SK-N-SH treated with all-trans-retinoic acid at 6 μM for 48 hours (cell line): ENCODE results near the gene PAOX.

Experiments
- ARNTL ChIP-seq: fragments of 450-650 bp; formaldehyde crosslinking; IDR thresholded peaks from 2 replicates; pipeline ENCODE4 v1.5.0; 2020; ENCODE audit warnings: low read depth, mild to moderate bottlenecking, moderate library complexity, borderline replicate concordance
- PPARA ChIP-seq: fragments of 250-450 bp; sonication (Bioruptor Pico); IDR thresholded peaks from 2 replicates; pipeline ENCODE4 v1.5.0; 2020; ENCODE audit warnings: mild to moderate bottlenecking, borderline replicate concordance
- TOX ChIP-seq: fragments of 250-450 bp; sonication (Bioruptor Pico); IDR thresholded peaks from 2 replicates; pipeline ENCODE4 v1.8.0; 2021; ENCODE audit warnings: mild to moderate bottlenecking, moderate library complexity, borderline replicate concordance
- ZFP3 ChIP-seq: fragments of 250-450 bp; sonication (Bioruptor Pico); IDR thresholded peaks from 2 replicates; pipeline ENCODE4 v1.5.0; 2020; ENCODE audit warnings: mild to moderate bottlenecking, moderate library complexity
- TF ChIP-seq, protein P1 (sequence below): fragments of 250-450 bp; sonication (Bioruptor Pico); IDR thresholded peaks from 2 replicates; pipeline ENCODE4 v1.5.1; 2020; ENCODE audit warnings: low read depth, mild to moderate bottlenecking, moderate library complexity

- TF ChIP-seq, protein P1, sequence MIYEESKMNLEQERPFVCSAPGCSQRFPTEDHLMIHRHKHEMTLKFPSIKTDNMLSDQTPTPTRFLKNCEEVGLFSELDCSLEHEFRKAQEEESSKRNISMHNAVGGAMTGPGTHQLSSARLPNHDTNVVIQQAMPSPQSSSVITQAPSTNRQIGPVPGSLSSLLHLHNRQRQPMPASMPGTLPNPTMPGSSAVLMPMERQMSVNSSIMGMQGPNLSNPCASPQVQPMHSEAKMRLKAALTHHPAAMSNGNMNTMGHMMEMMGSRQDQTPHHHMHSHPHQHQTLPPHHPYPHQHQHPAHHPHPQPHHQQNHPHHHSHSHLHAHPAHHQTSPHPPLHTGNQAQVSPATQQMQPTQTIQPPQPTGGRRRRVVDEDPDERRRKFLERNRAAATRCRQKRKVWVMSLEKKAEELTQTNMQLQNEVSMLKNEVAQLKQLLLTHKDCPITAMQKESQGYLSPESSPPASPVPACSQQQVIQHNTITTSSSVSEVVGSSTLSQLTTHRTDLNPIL, result no peak
- TF ChIP-seq TOX (CRISPR knock-in tag) (no peak), ZFP3 (no peak), ARNTL (CRISPR knock-in tag) (no peak), PPARA (CRISPR knock-in tag) (no peak)
Measured at GRCh38 chr10:133337370-133337725, 41.7 kb upstream of the PAOX start.
